GM19395 (cell line): ENCODE measurements around the gene LRRTM4.

Source experiments
- ATAC-seq: cut with Tn5 transposase; IDR thresholded peaks from one replicate; pipeline ENCODE4 v1.9.1; 2021; ENCODE audit warnings: mild to moderate bottlenecking, moderate library complexity; ENCODE audit not compliant: unreplicated experiment

LRRTM4 gene

GRCh38 chr2:77479395-77479794 lies 42.8 kb downstream of the LRRTM4 start:
- no peak for ATAC-seq

- no peak for ATAC-seq
Measured at GRCh38 chr2:77470096-77470495, 52.1 kb downstream of the LRRTM4 start.

GRCh38 chr2:77469106-77469505 lies 53.1 kb downstream of the LRRTM4 start:
- no peak for ATAC-seq

- no peak for ATAC-seq
Measured at GRCh38 chr2:77459840-77460239, 62.3 kb downstream of the LRRTM4 start.

- no peak for ATAC-seq
Measured at GRCh38 chr2:77458216-77458615, 64.0 kb downstream of the LRRTM4 start.

- ATAC-seq, result no peak
Measured at GRCh38 chr2:77457665-77458064, 64.5 kb downstream of the LRRTM4 start.

- no peak for ATAC-seq
Measured at GRCh38 chr2:77443076-77443475, 79.1 kb downstream of the LRRTM4 start.

GRCh38 chr2:77434880-77435279 lies 87.3 kb downstream of the LRRTM4 start:
- ATAC-seq, result no peak

- ATAC-seq, result no peak
Measured at GRCh38 chr2:77428946-77429345, 93.2 kb downstream of the LRRTM4 start.

GRCh38 chr2:77421971-77422370 lies 100.2 kb downstream of the LRRTM4 start:
- no peak for ATAC-seq

- ATAC-seq, result no peak
Measured at GRCh38 chr2:77418537-77418936, 103.6 kb downstream of the LRRTM4 start.

- ATAC-seq, result no peak
Measured at GRCh38 chr2:77404189-77404588, 118.0 kb downstream of the LRRTM4 start.

GRCh38 chr2:77398970-77399600 lies 123.1 kb downstream of the LRRTM4 start:
- no peak for ATAC-seq

- no peak for ATAC-seq
Measured at GRCh38 chr2:77397763-77398162, 124.4 kb downstream of the LRRTM4 start.

GRCh38 chr2:77395011-77395410 lies 127.2 kb downstream of the LRRTM4 start:
- ATAC-seq, result no peak

- ATAC-seq, result no peak
Measured at GRCh38 chr2:77391119-77391518, 131.1 kb downstream of the LRRTM4 start.

- no peak for ATAC-seq
Measured at GRCh38 chr2:77387324-77387723, 134.9 kb downstream of the LRRTM4 start.

GRCh38 chr2:77372636-77373035 lies 149.5 kb downstream of the LRRTM4 start:
- no peak for ATAC-seq

- ATAC-seq, result no peak
Measured at GRCh38 chr2:77370511-77370910, 151.7 kb downstream of the LRRTM4 start.

- ATAC-seq, result no peak
Measured at GRCh38 chr2:77363277-77363676, 158.9 kb downstream of the LRRTM4 start.

GRCh38 chr2:77348821-77349220 lies 173.4 kb downstream of the LRRTM4 start:
- ATAC-seq, result no peak

- ATAC-seq, result no peak
Measured at GRCh38 chr2:77336013-77336412, 186.2 kb downstream of the LRRTM4 start.
